ENCODE results near the gene GSTK1.
"Not testable (repeated sequence)": the region's sequence is repeated elsewhere in the genome, so short reads cannot be mapped to it uniquely, and the experiment has no call there.

Gene GSTK1

GRCh38 chr7:143252006-143252405 lies 11.2 kb upstream of the GSTK1 start:
- Histone ChIP-seq H3K4me1 (ENCODE audit: control insufficient read depth, insufficient read depth, low read length, poor library complexity, severe bottlenecking) (no peaks in the 10 kb centered on the region), H3K36me3 (ENCODE audit: control insufficient read depth, insufficient read depth, low read length) (no peaks in the 10 kb centered on the region), H3K9me3 (ENCODE audit: control insufficient read depth, low read length) (peaks cover 11% of the 10 kb centered on the region), H3K27ac (ENCODE audit: low read depth, low read length, severe bottlenecking) (no peak overlapping the region), H3K4me3 (ENCODE audit: extremely low read depth, insufficient read depth, low read length, poor library complexity, severe bottlenecking) (no peak overlapping the region)
- WGBS, 2 experiments (ENCODE audit: insufficient coverage in 2 of 2), result no CpG with 5 or more reads among the region's 2 CpGs

- no CpG with 5 or more reads among the region's 3 CpGs for WGBS, 2 experiments (ENCODE audit: insufficient coverage in 2 of 2)
- no peaks in the 10 kb centered on the region for H3K4me1 ChIP-seq (ENCODE audit: control insufficient read depth, insufficient read depth, low read length, poor library complexity, severe bottlenecking)
- H3K27ac ChIP-seq (ENCODE audit: low read depth, low read length, severe bottlenecking), result no peak overlapping the region
- H3K36me3 ChIP-seq (ENCODE audit: control insufficient read depth, insufficient read depth, low read length), result no peaks in the 10 kb centered on the region
- H3K4me3 ChIP-seq (ENCODE audit: extremely low read depth, insufficient read depth, low read length, poor library complexity, severe bottlenecking), result no peak overlapping the region
- H3K9me3 ChIP-seq (ENCODE audit: control insufficient read depth, low read length), result peaks cover 11% of the 10 kb centered on the region
These were observed 7.7 kb upstream of the GSTK1 start for GRCh38 chr7:143255564-143255963.

DNA sequence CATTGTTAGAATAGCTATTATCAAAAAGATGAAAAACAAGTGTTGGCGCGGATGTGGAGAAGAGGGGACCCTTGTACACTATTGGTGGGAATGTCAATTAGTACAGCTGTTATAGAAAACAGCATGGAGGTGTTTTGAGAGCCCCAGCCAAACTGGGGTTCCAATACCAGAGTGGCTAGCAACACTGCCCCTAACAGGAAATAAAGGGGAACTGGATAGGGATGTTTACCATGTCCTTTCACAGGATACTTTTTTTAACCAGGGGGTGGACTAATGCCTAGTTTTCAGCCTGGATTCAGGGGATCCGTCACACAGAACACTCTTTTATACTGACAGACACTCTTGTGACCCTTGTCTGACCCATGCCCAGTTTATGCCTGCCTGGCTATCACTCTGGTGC lies 6.9 kb upstream of the GSTK1 start:
- 75 to 78% methylated on average over 1 to 2 of the region's 3 CpGs for WGBS, 2 experiments (ENCODE audit: insufficient coverage in 2 of 2)
- H3K36me3 ChIP-seq (ENCODE audit: control insufficient read depth, insufficient read depth, low read length), result no peaks in the 10 kb centered on the region

GRCh38 chr7:143256932-143257331 lies 6.3 kb upstream of the GSTK1 start:
- no peaks in the 10 kb centered on the region for H3K36me3 ChIP-seq (ENCODE audit: control insufficient read depth, insufficient read depth, low read length)
- H3K4me3 ChIP-seq (ENCODE audit: extremely low read depth, insufficient read depth, low read length, poor library complexity, severe bottlenecking), result no peak overlapping the region
- peaks cover 11% of the 10 kb centered on the region for H3K9me3 ChIP-seq (ENCODE audit: control insufficient read depth, low read length)
- H3K27ac ChIP-seq (ENCODE audit: low read depth, low read length, severe bottlenecking), result no peak overlapping the region
- no peaks in the 10 kb centered on the region for H3K4me1 ChIP-seq (ENCODE audit: control insufficient read depth, insufficient read depth, low read length, poor library complexity, severe bottlenecking)
- WGBS, 2 experiments (ENCODE audit: insufficient coverage in 2 of 2), result 91 to 95% methylated on average over 4 of the region's 4 CpGs

More for the DNA sequence above, 6.9 kb upstream of the GSTK1 start:
- Histone ChIP-seq H3K4me1 (ENCODE audit: control insufficient read depth, insufficient read depth, low read length, poor library complexity, severe bottlenecking) (no peaks in the 10 kb centered on the region), H3K4me3 (ENCODE audit: extremely low read depth, insufficient read depth, low read length, poor library complexity, severe bottlenecking) (no peak overlapping the region), H3K9me3 (ENCODE audit: control insufficient read depth, low read length) (peaks cover 11% of the 10 kb centered on the region), H3K27ac (ENCODE audit: low read depth, low read length, severe bottlenecking) (no peak overlapping the region)

- no peaks in the 10 kb centered on the region for H3K36me3 ChIP-seq (ENCODE audit: control insufficient read depth, insufficient read depth, low read length)
- no peak overlapping the region for H3K27ac ChIP-seq (ENCODE audit: low read depth, low read length, severe bottlenecking)
- 60 to 97% methylated on average over 1 to 3 of the region's 5 CpGs for WGBS, 2 experiments (ENCODE audit: insufficient coverage in 2 of 2)
- no peaks in the 10 kb centered on the region for H3K4me1 ChIP-seq (ENCODE audit: control insufficient read depth, insufficient read depth, low read length, poor library complexity, severe bottlenecking)
- no peak overlapping the region for H3K4me3 ChIP-seq (ENCODE audit: extremely low read depth, insufficient read depth, low read length, poor library complexity, severe bottlenecking)
- peaks cover 11% of the 10 kb centered on the region for H3K9me3 ChIP-seq (ENCODE audit: control insufficient read depth, low read length)
These were observed 5.7 kb upstream of the GSTK1 start for GRCh38 chr7:143257501-143257900.

DNA sequence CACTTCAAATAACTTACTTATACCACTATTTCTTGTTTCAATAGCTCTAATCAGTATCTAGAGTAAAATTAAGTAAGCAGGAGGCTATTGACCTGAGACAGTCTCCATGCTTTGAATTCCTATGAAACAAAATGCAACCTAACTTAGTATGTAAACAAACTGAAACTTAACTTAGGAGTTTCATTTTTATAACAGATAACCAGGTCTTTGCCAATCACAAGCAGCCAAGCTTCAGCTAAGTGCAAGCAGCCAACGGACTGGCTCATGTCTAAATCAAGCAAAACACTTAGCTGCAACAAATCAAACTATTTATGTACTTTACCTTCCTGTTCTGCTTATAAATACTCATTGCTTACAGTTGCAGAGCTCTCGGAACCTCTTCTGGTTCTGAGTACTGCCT lies 4.4 kb upstream of the GSTK1 start:
- no peaks in the 10 kb centered on the region for H3K36me3 ChIP-seq (ENCODE audit: control insufficient read depth, insufficient read depth, low read length)
- 44 to 89% methylated on average over 1 to 2 of the region's 2 CpGs for WGBS, 2 experiments (ENCODE audit: insufficient coverage in 2 of 2)
- no peak overlapping the region for H3K4me3 ChIP-seq (ENCODE audit: extremely low read depth, insufficient read depth, low read length, poor library complexity, severe bottlenecking)
- no peaks in the 10 kb centered on the region for H3K4me1 ChIP-seq (ENCODE audit: control insufficient read depth, insufficient read depth, low read length, poor library complexity, severe bottlenecking)
- H3K27ac ChIP-seq (ENCODE audit: low read depth, low read length, severe bottlenecking), result no peak overlapping the region
- H3K9me3 ChIP-seq (ENCODE audit: control insufficient read depth, low read length), result peaks cover 5% of the 10 kb centered on the region

- WGBS, 2 experiments (ENCODE audit: insufficient coverage in 2 of 2), result 100% methylated on average over 1 of the region's 2 CpGs; no CpG with 5 or more reads in 1 of the 2 experiments
- H3K27ac ChIP-seq (ENCODE audit: low read depth, low read length, severe bottlenecking), result no peak overlapping the region
- no peaks in the 10 kb centered on the region for H3K4me1 ChIP-seq (ENCODE audit: control insufficient read depth, insufficient read depth, low read length, poor library complexity, severe bottlenecking)
- no peaks in the 10 kb centered on the region for H3K9me3 ChIP-seq (ENCODE audit: control insufficient read depth, low read length)
- H3K36me3 ChIP-seq (ENCODE audit: control insufficient read depth, insufficient read depth, low read length), result no peaks in the 10 kb centered on the region
- no peak overlapping the region for H3K4me3 ChIP-seq (ENCODE audit: extremely low read depth, insufficient read depth, low read length, poor library complexity, severe bottlenecking)
These were observed 3.5 kb upstream of the GSTK1 start for GRCh38 chr7:143259765-143260164.

DNA sequence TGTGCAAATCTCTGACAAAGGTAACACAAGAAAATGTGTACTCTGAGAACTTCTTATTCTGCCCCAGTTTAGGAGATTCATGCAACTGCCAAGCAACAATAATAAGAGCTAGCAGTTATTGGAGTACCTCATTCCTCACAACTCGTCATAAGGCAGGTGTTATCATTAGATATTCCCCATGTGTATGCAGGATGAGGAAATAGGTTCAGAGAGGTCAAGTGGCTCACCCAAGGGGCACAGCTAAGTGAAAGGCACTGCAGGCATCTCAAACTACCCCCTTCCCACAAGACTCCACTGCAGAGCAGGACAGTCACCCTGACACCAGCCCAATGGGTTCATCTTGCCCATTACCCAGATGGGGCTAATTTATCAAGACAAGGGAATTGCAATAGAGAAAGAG lies 1.3 kb upstream of the GSTK1 start:
- Histone ChIP-seq H3K9me3 (ENCODE audit: control insufficient read depth, low read length) (no peaks in the 10 kb centered on the region), H3K36me3 (ENCODE audit: control insufficient read depth, insufficient read depth, low read length) (peaks cover 9% of the 10 kb centered on the region), H3K27ac (ENCODE audit: low read depth, low read length, severe bottlenecking) (no peak overlapping the region), H3K4me3 (ENCODE audit: extremely low read depth, insufficient read depth, low read length, poor library complexity, severe bottlenecking) (no peak overlapping the region), H3K4me1 (ENCODE audit: control insufficient read depth, insufficient read depth, low read length, poor library complexity, severe bottlenecking) (no peaks in the 10 kb centered on the region)
- WGBS, 2 experiments (ENCODE audit: insufficient coverage in 2 of 2), result no CpG with 5 or more reads among the region's 1 CpG

DNA sequence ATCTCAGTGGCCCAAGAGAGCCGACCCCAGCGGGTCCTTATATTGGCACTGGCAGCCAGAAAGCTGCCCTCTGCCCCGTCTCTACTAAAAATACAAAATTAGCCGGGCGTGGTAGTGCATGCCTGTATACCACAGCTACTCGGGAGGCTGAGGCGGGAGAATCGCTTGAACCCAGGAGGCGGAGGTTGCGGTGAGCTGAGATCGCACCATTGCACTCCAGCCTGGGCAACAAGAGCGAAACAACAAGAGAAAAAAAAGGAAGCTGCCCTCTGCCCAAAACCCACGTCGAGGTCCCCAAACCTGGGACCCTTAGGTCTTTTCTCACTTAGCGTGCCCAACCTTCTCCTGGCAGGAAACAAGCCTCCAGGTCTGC lies 941 bp downstream of the GSTK1 start:
- not testable (repeated sequence) for H3K9me3 ChIP-seq (ENCODE audit: control insufficient read depth, low read length)
- 89 to 90% methylated on average over 14 to 15 of the region's 15 CpGs for WGBS, 2 experiments (ENCODE audit: insufficient coverage in 2 of 2)

DNA sequence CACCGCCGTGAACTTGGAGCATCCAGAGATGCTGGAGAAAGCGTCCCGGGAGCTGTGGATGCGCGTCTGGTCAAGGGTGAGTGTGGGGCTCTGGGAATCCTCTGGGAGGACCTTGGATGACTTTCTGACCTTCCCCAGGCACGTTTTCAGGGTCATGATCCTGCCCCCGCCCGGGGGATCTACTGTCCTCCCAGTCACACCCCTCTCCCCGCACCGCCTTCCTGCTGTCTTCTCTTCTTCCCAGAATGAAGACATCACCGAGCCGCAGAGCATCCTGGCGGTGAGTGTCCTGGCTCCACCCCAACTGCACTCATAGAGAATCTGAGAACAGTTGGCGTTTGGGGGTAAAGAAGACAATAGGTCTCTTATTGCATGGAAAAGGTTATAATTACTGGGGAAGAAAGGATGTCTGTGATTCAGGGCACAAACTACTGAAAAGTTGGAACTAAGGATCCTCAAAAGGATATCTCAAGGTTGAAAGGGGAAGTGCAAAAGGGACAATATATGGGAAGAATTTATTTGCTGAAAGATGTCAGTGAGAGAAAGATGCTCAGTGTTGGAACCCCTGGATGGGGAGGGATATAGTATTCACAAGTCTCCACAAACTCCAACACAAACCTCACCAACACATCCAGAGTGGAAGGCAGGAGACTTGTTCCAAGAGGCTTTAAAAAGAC lies 1.9 kb downstream of the GSTK1 start:
- H3K36me3 ChIP-seq (ENCODE audit: control insufficient read depth, insufficient read depth, low read length), result peaks cover 39% of the 10 kb centered on the region
- no peaks in the 10 kb centered on the region for H3K9me3 ChIP-seq (ENCODE audit: control insufficient read depth, low read length)
- 94% methylated on average over 11 of the region's 15 CpGs for WGBS, 2 experiments (ENCODE audit: insufficient coverage in 2 of 2)
- H3K4me1 ChIP-seq (ENCODE audit: control insufficient read depth, insufficient read depth, low read length, poor library complexity, severe bottlenecking), result no peaks in the 10 kb centered on the region
- H3K27ac ChIP-seq (ENCODE audit: low read depth, low read length, severe bottlenecking), result no peak overlapping the region
- no peak overlapping the region for H3K4me3 ChIP-seq (ENCODE audit: extremely low read depth, insufficient read depth, low read length, poor library complexity, severe bottlenecking)

More for the DNA sequence above, 941 bp downstream of the GSTK1 start:
- H3K27ac ChIP-seq (ENCODE audit: low read depth, low read length, severe bottlenecking); H3K4me1 ChIP-seq (ENCODE audit: control insufficient read depth, insufficient read depth, low read length, poor library complexity, severe bottlenecking): not testable (repeated sequence)
- Histone ChIP-seq H3K4me3 (ENCODE audit: extremely low read depth, insufficient read depth, low read length, poor library complexity, severe bottlenecking) (peak overlapping the region; percentile 65), H3K36me3 (ENCODE audit: control insufficient read depth, insufficient read depth, low read length) (peaks cover 31% of the 10 kb centered on the region)

- no peaks in the 10 kb centered on the region for H3K4me1 ChIP-seq (ENCODE audit: control insufficient read depth, insufficient read depth, low read length, poor library complexity, severe bottlenecking)
- peaks cover 39% of the 10 kb centered on the region for H3K36me3 ChIP-seq (ENCODE audit: control insufficient read depth, insufficient read depth, low read length)
- no peaks in the 10 kb centered on the region for H3K9me3 ChIP-seq (ENCODE audit: control insufficient read depth, low read length)
- 84 to 95% methylated on average over 4 to 5 of the region's 5 CpGs for WGBS, 2 experiments (ENCODE audit: insufficient coverage in 2 of 2)
- no peak overlapping the region for H3K4me3 ChIP-seq (ENCODE audit: extremely low read depth, insufficient read depth, low read length, poor library complexity, severe bottlenecking)
- no peak overlapping the region for H3K27ac ChIP-seq (ENCODE audit: low read depth, low read length, severe bottlenecking)
These were observed 6.0 kb downstream of the GSTK1 start for GRCh38 chr7:143269251-143269650.

Data from mesodermal cell (in vitro differentiated cells).